ENCODE data around the gene DCBLD1.
A peak's percentile ranks its signal among the peaks of the same experiment; 100 is the strongest.

Gene DCBLD1

GRCh38 chr6:117512987-117513573, 30.6 kb downstream of the DCBLD1 start:
- Histone ChIP-seq H2AK5ac (ENCODE audit: low read depth, low read length) (no peak overlapping the region), H4K8ac (ENCODE audit: low read depth, low read length) (no peak overlapping the region), H2BK120ac (ENCODE audit: low read depth, low read length) (no peak overlapping the region), H2BK12ac (ENCODE audit: low read length) (no peak overlapping the region), H3K27ac (replicated peaks; ENCODE audit: low read length) (no peak overlapping the region), H2BK5ac (ENCODE audit: low read length) (no peak overlapping the region), H3K27me3 (ENCODE audit: control insufficient read depth in 3 of 3, insufficient read depth in 3 of 3, low read depth in 1 of 3, low read length in 3 of 3) (no peaks in the 10 kb centered on the region), H3K4me3 (ENCODE audit: low read length in 2 of 2) (no peak overlapping the region), H3K23ac (ENCODE audit: low read depth, low read length, poor library complexity) (no peak overlapping the region), H2AFZ (ENCODE audit: low read length) (no peak overlapping the region), H2BK15ac (ENCODE audit: low read length) (no peak overlapping the region), H3K18ac (ENCODE audit: low read length) (no peak overlapping the region), H3K9me3 (replicated peaks in 1 of 2; ENCODE audit: control insufficient read depth in 2 of 2, insufficient read depth in 1 of 2, low read depth in 1 of 2, low read length in 2 of 2) (no peaks in the 10 kb centered on the region), H3K79me1 (ENCODE audit: low read depth, low read length) (no peaks in the 10 kb centered on the region), H3K4ac (ENCODE audit: low read length) (no peak overlapping the region), H3K4me2 (ENCODE audit: insufficient read depth, low read length, poor library complexity, severe bottlenecking) (no peak overlapping the region), H3K9ac (ENCODE audit: low read depth, low read length, poor library complexity) (no peak overlapping the region), H3K4me1 (ENCODE audit: control insufficient read depth in 2 of 2, insufficient read depth in 1 of 2, low read depth in 1 of 2, low read length in 2 of 2) (peaks cover 3 to 5% of the 10 kb centered on the region in 2 donors), H4K91ac (ENCODE audit: low read depth, low read length, poor library complexity) (no peak overlapping the region), H3K36me3 (replicated peaks in 1 of 2; ENCODE audit: control insufficient read depth in 2 of 2, insufficient read depth in 2 of 2, low read length in 2 of 2) (no peaks in the 10 kb centered on the region), H3K14ac (ENCODE audit: low read length) (no peak overlapping the region)
- peak; percentile 17 for DNase-seq (ENCODE audit: low spot score)
- no CpG with 5 or more reads among the region's 2 CpGs for WGBS, 2 donors (ENCODE audit: extremely low coverage in 2 of 2, insufficient read length in 2 of 2, insufficient replicate concordance in 1 of 2)

- Histone ChIP-seq H2AFZ (ENCODE audit: low read length) (no peak overlapping the region), H3K14ac (ENCODE audit: low read length) (no peak overlapping the region), H2AK5ac (ENCODE audit: low read depth, low read length) (no peak overlapping the region), H3K4me1 (ENCODE audit: control insufficient read depth in 2 of 2, insufficient read depth in 1 of 2, low read depth in 1 of 2, low read length in 2 of 2) (peaks cover 2 to 5% of the 10 kb centered on the region in 2 donors), H3K9me3 (replicated peaks in 1 of 2; ENCODE audit: control insufficient read depth in 2 of 2, insufficient read depth in 1 of 2, low read depth in 1 of 2, low read length in 2 of 2) (no peaks in the 10 kb centered on the region), H2BK120ac (ENCODE audit: low read depth, low read length) (no peak overlapping the region), H3K4me2 (ENCODE audit: insufficient read depth, low read length, poor library complexity, severe bottlenecking) (no peak overlapping the region), H3K9ac (ENCODE audit: low read depth, low read length, poor library complexity) (no peak overlapping the region), H3K36me3 (replicated peaks in 1 of 2; ENCODE audit: control insufficient read depth in 2 of 2, insufficient read depth in 2 of 2, low read length in 2 of 2) (no peaks in the 10 kb centered on the region), H3K23ac (ENCODE audit: low read depth, low read length, poor library complexity) (no peak overlapping the region), H3K27ac (replicated peaks; ENCODE audit: low read length) (no peak overlapping the region), H3K27me3 (ENCODE audit: control insufficient read depth in 3 of 3, insufficient read depth in 3 of 3, low read depth in 1 of 3, low read length in 3 of 3) (no peaks in the 10 kb centered on the region), H3K18ac (ENCODE audit: low read length) (no peak overlapping the region), H4K91ac (ENCODE audit: low read depth, low read length, poor library complexity) (no peak overlapping the region), H2BK5ac (ENCODE audit: low read length) (no peak overlapping the region), H4K8ac (ENCODE audit: low read depth, low read length) (no peak overlapping the region), H3K4ac (ENCODE audit: low read length) (no peak overlapping the region), H3K4me3 (ENCODE audit: low read length in 2 of 2) (no peak overlapping the region), H2BK15ac (ENCODE audit: low read length) (no peak overlapping the region), H3K79me1 (ENCODE audit: low read depth, low read length) (no peaks in the 10 kb centered on the region), H2BK12ac (ENCODE audit: low read length) (no peak overlapping the region)
- DNase-seq (ENCODE audit: low spot score), result no peak
- no CpG with 5 or more reads among the region's 7 CpGs for WGBS, 2 donors (ENCODE audit: extremely low coverage in 2 of 2, insufficient read length in 2 of 2, insufficient replicate concordance in 1 of 2)
These were observed 31.4 kb downstream of the DCBLD1 start for GRCh38 chr6:117513778-117514365.

GRCh38 chr6:117514655-117515054, 32.2 kb downstream of the DCBLD1 start:
- no peaks in the 10 kb centered on the region for H3K79me1 ChIP-seq (ENCODE audit: low read depth, low read length)
- no peak overlapping the region for H3K14ac ChIP-seq (ENCODE audit: low read length)
- H3K18ac ChIP-seq (ENCODE audit: low read length), result no peak overlapping the region
- H2AFZ ChIP-seq (ENCODE audit: low read length), result no peak overlapping the region
- no peak overlapping the region for H2BK120ac ChIP-seq (ENCODE audit: low read depth, low read length)
- no peak overlapping the region for H3K23ac ChIP-seq (ENCODE audit: low read depth, low read length, poor library complexity)
- no peaks in the 10 kb centered on the region for H3K9me3 ChIP-seq (replicated peaks in 1 of 2; ENCODE audit: control insufficient read depth in 2 of 2, insufficient read depth in 1 of 2, low read depth in 1 of 2, low read length in 2 of 2)
- no CpG with 5 or more reads among the region's 1 CpG for WGBS, 2 donors (ENCODE audit: extremely low coverage in 2 of 2, insufficient read length in 2 of 2, insufficient replicate concordance in 1 of 2)
- no peak overlapping the region for H2BK15ac ChIP-seq (ENCODE audit: low read length)
- no peak overlapping the region for H3K4me3 ChIP-seq (ENCODE audit: low read length in 2 of 2)
- DNase-seq (ENCODE audit: low spot score), result no peak
- no peaks in the 10 kb centered on the region for H3K27me3 ChIP-seq (ENCODE audit: control insufficient read depth in 3 of 3, insufficient read depth in 3 of 3, low read depth in 1 of 3, low read length in 3 of 3)
- H3K4me2 ChIP-seq (ENCODE audit: insufficient read depth, low read length, poor library complexity, severe bottlenecking), result no peak overlapping the region
- H3K4me1 ChIP-seq (ENCODE audit: control insufficient read depth in 2 of 2, insufficient read depth in 1 of 2, low read depth in 1 of 2, low read length in 2 of 2), result peaks cover 2 to 5% of the 10 kb centered on the region in 2 donors
- H4K91ac ChIP-seq (ENCODE audit: low read depth, low read length, poor library complexity), result no peak overlapping the region
- no peak overlapping the region for H3K4ac ChIP-seq (ENCODE audit: low read length)
- no peak overlapping the region for H3K27ac ChIP-seq (replicated peaks; ENCODE audit: low read length)
- H3K9ac ChIP-seq (ENCODE audit: low read depth, low read length, poor library complexity), result no peak overlapping the region
- no peak overlapping the region for H2BK5ac ChIP-seq (ENCODE audit: low read length)
- H2BK12ac ChIP-seq (ENCODE audit: low read length), result no peak overlapping the region
- no peaks in the 10 kb centered on the region for H3K36me3 ChIP-seq (replicated peaks in 1 of 2; ENCODE audit: control insufficient read depth in 2 of 2, insufficient read depth in 2 of 2, low read length in 2 of 2)
- no peak overlapping the region for H4K8ac ChIP-seq (ENCODE audit: low read depth, low read length)
- no peak overlapping the region for H2AK5ac ChIP-seq (ENCODE audit: low read depth, low read length)

GRCh38 chr6:117515326-117515725, 32.9 kb downstream of the DCBLD1 start:
- H3K14ac ChIP-seq (ENCODE audit: low read length), result no peak overlapping the region
- H2BK120ac ChIP-seq (ENCODE audit: low read depth, low read length), result no peak overlapping the region
- no peak for DNase-seq (ENCODE audit: low spot score)
- no peaks in the 10 kb centered on the region for H3K79me1 ChIP-seq (ENCODE audit: low read depth, low read length)
- H3K18ac ChIP-seq (ENCODE audit: low read length), result no peak overlapping the region
- peaks cover 2 to 5% of the 10 kb centered on the region in 2 donors for H3K4me1 ChIP-seq (ENCODE audit: control insufficient read depth in 2 of 2, insufficient read depth in 1 of 2, low read depth in 1 of 2, low read length in 2 of 2)
- no peak overlapping the region for H2AFZ ChIP-seq (ENCODE audit: low read length)
- no peak overlapping the region for H3K27ac ChIP-seq (replicated peaks; ENCODE audit: low read length)
- H3K4me2 ChIP-seq (ENCODE audit: insufficient read depth, low read length, poor library complexity, severe bottlenecking), result no peak overlapping the region
- no peaks in the 10 kb centered on the region for H3K9me3 ChIP-seq (replicated peaks in 1 of 2; ENCODE audit: control insufficient read depth in 2 of 2, insufficient read depth in 1 of 2, low read depth in 1 of 2, low read length in 2 of 2)
- no peak overlapping the region for H2BK15ac ChIP-seq (ENCODE audit: low read length)
- H3K4me3 ChIP-seq (ENCODE audit: low read length in 2 of 2), result no peak overlapping the region
- no peak overlapping the region for H3K9ac ChIP-seq (ENCODE audit: low read depth, low read length, poor library complexity)
- H2BK5ac ChIP-seq (ENCODE audit: low read length), result no peak overlapping the region
- no peak overlapping the region for H4K91ac ChIP-seq (ENCODE audit: low read depth, low read length, poor library complexity)
- no peak overlapping the region for H2AK5ac ChIP-seq (ENCODE audit: low read depth, low read length)
- no peak overlapping the region for H3K4ac ChIP-seq (ENCODE audit: low read length)
- no peaks in the 10 kb centered on the region for H3K27me3 ChIP-seq (ENCODE audit: control insufficient read depth in 3 of 3, insufficient read depth in 3 of 3, low read depth in 1 of 3, low read length in 3 of 3)
- no peak overlapping the region for H4K8ac ChIP-seq (ENCODE audit: low read depth, low read length)
- H2BK12ac ChIP-seq (ENCODE audit: low read length), result no peak overlapping the region
- H3K36me3 ChIP-seq (replicated peaks in 1 of 2; ENCODE audit: control insufficient read depth in 2 of 2, insufficient read depth in 2 of 2, low read length in 2 of 2), result no peaks in the 10 kb centered on the region
- no peak overlapping the region for H3K23ac ChIP-seq (ENCODE audit: low read depth, low read length, poor library complexity)
